ENCODE results near the gene ATP8B3.

GRCh38 chr19:1796395-1797142 is 15.5 kb downstream of the ATP8B3 start:
- TF ChIP-seq MZF1 (tag by site-specific recombination; IDR thresholded peaks at IDR 0.05; ENCODE audit: borderline replicate concordance) (no peak), ZNF549 (tag by site-specific recombination; IDR thresholded peaks at IDR 0.05) (no peak)

Measured in HEK293 (cell line).